Endothelial cell of umbilical vein (primary cell): ENCODE data around the gene PRPSAP1. TPM values are rescaled to one million over a fixed set of nuclear protein-coding genes. Genes with fewer than 3 reads are reported as not detected.

ENCODE experiments used
- BruUV-seq: library from RNA; stranded (reverse); fragments of 400-500 nt; replicated peaks from 2 replicates; lab custom pipeline; 2021; lab: Mats Ljungman, UMichigan
- CTCF ChIA-PET: fragments of 300-600, 350-600 bp; sonication (Branson Sonifier 250); formaldehyde crosslinking; loops from one replicate; lab custom pipeline; 2021; ENCODE audit warnings: antibody characterized with exemption, inconsistent platforms; lab: Charles Lee
- POLR2A ChIA-PET: fragments of 300-600, 350-600 bp; sonication (Branson Sonifier 250); formaldehyde crosslinking; loops from one replicate; lab custom pipeline; 2021; ENCODE audit warnings: antibody characterized with exemption, inconsistent platforms; lab: Charles Lee
- DNase-seq: peaks from one replicate; pipeline ENCODE4 v3.0.0-alpha.2; 2011; ENCODE audit warnings: low read depth, low spot score
- FAIRE-seq: peaks from 2 replicates; lab custom pipeline; 2011; peaks lifted over from hg19 to GRCh38; lab: Jason Lieb, UNC
- H2AFZ ChIP-seq: 2 replicates; pipeline ENCODE4 v1.6.0; 2012; ENCODE audit warnings: low read depth, low read length, control low read depth, inconsistent platforms
- H3K27ac ChIP-seq: 2 replicates; pipeline ENCODE4 v1.5.1; 2011; ENCODE audit warnings: low read depth, mild to moderate bottlenecking, control low read depth, low read length, moderate library complexity; ENCODE audit not compliant: insufficient read depth
- H3K27me3 ChIP-seq, 2 experiments: 2 replicates each; pipeline versions ENCODE4 v1.6.0 to v1.6.1; 2011; ENCODE audit warnings: low read length in 2 of 2, mixed read lengths in 1 of 2; ENCODE audit not compliant: control insufficient read depth in 2 of 2, insufficient read depth in 2 of 2
- H3K36me3 ChIP-seq, 2 experiments: 2 replicates in 1 of 2; 3 replicates in 1 of 2; pipeline ENCODE4 v1.5.1; 2011; ENCODE audit warnings: low read length in 2 of 2, mild to moderate bottlenecking in 1 of 2, moderate library complexity in 1 of 2; ENCODE audit not compliant: control insufficient read depth in 2 of 2, insufficient read depth in 2 of 2; ENCODE audit errors: extremely low read depth in 1 of 2
- H3K4me1 ChIP-seq: 3 replicates; pipeline ENCODE4 v1.5.1; 2011; ENCODE audit warnings: mild to moderate bottlenecking, low read length; ENCODE audit not compliant: control insufficient read depth, insufficient read depth; ENCODE audit errors: extremely low read depth
- H3K4me2 ChIP-seq: 2 replicates; pipeline ENCODE4 v1.6.1; 2011; ENCODE audit warnings: low read length, control low read depth, mixed read lengths; ENCODE audit not compliant: insufficient read depth
- H3K4me3 ChIP-seq, 3 experiments: fragments of 200-600 bp in 1 of 3; sonication (generic), shearing (Covaris generic) in 1 of 3; replicated peaks in 1 of 3; 2 replicates each; pipeline ENCODE4 v1.5.1; 2011 to 2016; ENCODE audit warnings: control low read depth in 3 of 3, low read length in 3 of 3, mild to moderate bottlenecking in 2 of 3, inconsistent platforms in 1 of 3, low read depth in 1 of 3, moderate library complexity in 1 of 3; ENCODE audit not compliant: insufficient read depth in 1 of 3
- H3K79me2 ChIP-seq: 2 replicates; pipeline ENCODE4 v1.6.0; 2012; ENCODE audit warnings: low read length, inconsistent platforms; ENCODE audit not compliant: control insufficient read depth, insufficient read depth
- H3K9ac ChIP-seq: replicated peaks from 2 replicates; pipeline ENCODE3; 2011; ENCODE audit warnings: low read length, control low read depth; ENCODE audit not compliant: insufficient read depth; ENCODE audit errors: extremely low read depth
- H3K9me1 ChIP-seq: replicated peaks from 3 replicates; pipeline ENCODE4 v1.6.0; 2011; ENCODE audit warnings: mild to moderate bottlenecking, low read length; ENCODE audit not compliant: control insufficient read depth, insufficient read depth; ENCODE audit errors: extremely low read depth
- H3K9me3 ChIP-seq: replicated peaks from 2 replicates; pipeline ENCODE4 v1.5.1; 2012; ENCODE audit warnings: low read length, inconsistent platforms; ENCODE audit not compliant: control insufficient read depth, insufficient read depth
- H4K20me1 ChIP-seq: replicated peaks from 2 replicates; pipeline ENCODE3; 2011; ENCODE audit warnings: mild to moderate bottlenecking, low read length; ENCODE audit not compliant: control insufficient read depth, insufficient read depth; ENCODE audit errors: extremely low read depth
- CTCF ChIP-seq, 2 donors: IDR thresholded peaks; 1 replicate in 1 of 2; 2 replicates in 1 of 2; pipeline ENCODE4 v1.5.1; 2011; ENCODE audit warnings: low read length in 2 of 2, mild to moderate bottlenecking in 2 of 2, moderate library complexity in 2 of 2, control low read depth in 1 of 2, inconsistent platforms in 1 of 2, low read depth in 1 of 2; ENCODE audit not compliant: insufficient read depth in 1 of 2; ENCODE audit errors: extremely low read depth in 1 of 2
- EZH2 ChIP-seq: IDR thresholded peaks from 2 replicates; pipeline ENCODE4 v1.6.1; 2012; ENCODE audit warnings: borderline replicate concordance, low read depth, mild to moderate bottlenecking, moderate library complexity, low read length, inconsistent platforms; ENCODE audit not compliant: severe bottlenecking
- FOS ChIP-seq: IDR thresholded peaks from 2 replicates; pipeline ENCODE4 v1.6.1; 2011; ENCODE audit warnings: mild to moderate bottlenecking, low read length, moderate library complexity, borderline replicate concordance; ENCODE audit not compliant: insufficient read depth
- GATA2 ChIP-seq: IDR thresholded peaks from 2 replicates; pipeline ENCODE4 v1.7.0; 2011; ENCODE audit warnings: low read depth, mild to moderate bottlenecking, moderate library complexity, mixed read lengths, low read length; ENCODE audit not compliant: insufficient read length, insufficient read depth
- JUN ChIP-seq: IDR thresholded peaks from 2 replicates; pipeline ENCODE4 v1.6.1; 2011; ENCODE audit warnings: borderline replicate concordance, low read depth; ENCODE audit not compliant: insufficient read length, insufficient read depth
- MAX ChIP-seq: IDR thresholded peaks from 2 replicates; pipeline ENCODE4 v1.6.1; 2011; ENCODE audit not compliant: insufficient read depth, insufficient read length
- MYC ChIP-seq: IDR thresholded peaks from one replicate; pipeline ENCODE4 v1.6.1; 2011; ENCODE audit warnings: mild to moderate bottlenecking, low read depth, low read length
- POLR2A ChIP-seq: IDR thresholded peaks from 2 replicates; pipeline ENCODE4 v1.6.1; 2012; ENCODE audit warnings: low read depth, mild to moderate bottlenecking, control low read depth, low read length
- POLR2AphosphoS5 ChIP-seq: IDR thresholded peaks from 2 replicates; pipeline ENCODE4 v1.6.1; 2012; ENCODE audit warnings: low read depth, mild to moderate bottlenecking, control low read depth, low read length, moderate library complexity; ENCODE audit not compliant: insufficient read depth
- dilution Hi-C: fragments of 300-500 bp; cut with MboI; formaldehyde crosslinking; loops from one replicate; pipeline ENCODE4 v1.15.0; 2019; ENCODE audit warnings: low sequenced_read_pairs; ENCODE audit not compliant: extremely low pct_ligation_motif_present
- intact Hi-C: fragments of 100-400 bp; cut with micrococcal nuclease; formaldehyde crosslinking; loops from one replicate; pipeline ENCODE4 v1.10.0; 2022
- polyA plus RNA-seq, 4 experiments: library from polyadenylated mRNA; depleted of rRNA in 3 of 4; stranded (reverse) in 3 of 4; unstranded in 1 of 4; fragments of >200 nt; gene quantifications; 2 replicates each; pipeline versions ENCODE4 v1.2.1 to v1.2.3, GENCODE V29; 2011 to 2012; ENCODE audit warnings: missing spikeins in 1 of 4
- total RNA-seq: library from RNA; stranded (reverse); gene quantifications from 2 replicates; pipeline ENCODE4 v1.2.3, GENCODE V29; 2021

Gene PRPSAP1
- total and polyA plus RNA-seq, 2 donors (not counting 3 experiments of a cell fraction or from before 2014, with no cell fraction given), result 90.2 to 123 TPM

GRCh38 chr17:76293106-76293505 is 60.6 kb downstream of the PRPSAP1 start:
- no peak overlapping the region for H2AFZ ChIP-seq
- H3K79me2 ChIP-seq, result no peaks in the 10 kb centered on the region
- H3K27ac ChIP-seq, result no peak overlapping the region
- POLR2A ChIA-PET, result no interaction called here
- no peak overlapping the region for H3K4me2 ChIP-seq
- DNase-seq, result no peak
- no peaks in the 10 kb centered on the region for H3K9me1 ChIP-seq
- intact Hi-C loops, result no loop called here
- H4K20me1 ChIP-seq, result no peaks in the 10 kb centered on the region
- H3K27me3 ChIP-seq, result no peaks in the 10 kb centered on the region
- H3K4me1 ChIP-seq, result peaks cover 4% of the 10 kb centered on the region
- H3K36me3 ChIP-seq, result peaks cover 0 to 3% of the 10 kb centered on the region in 2 experiments
- no peaks in the 10 kb centered on the region for H3K9me3 ChIP-seq
- no peak overlapping the region for H3K4me3 ChIP-seq
- CTCF ChIA-PET, result interaction anchor here (2.0 kb wide), 1 partner anchor 111 kb away, joined by 4 read pairs; no protein-coding TSS in a partner anchor
- TF ChIP-seq EZH2 (no peak), MAX (no peak), JUN (no peak), POLR2AphosphoS5 (no peak), FOS (no peak), GATA2 (no peak), POLR2A (no peak), MYC (no peak), CTCF (IDR thresholded peaks at IDR 0.05; ENCODE audit: extremely low read depth in 1 of 2, insufficient read depth in 1 of 2, low read depth in 1 of 2, low read length in 2 of 2) (no peak)
- dilution Hi-C loops, result no loop called here
- no peak for FAIRE-seq
- no peak overlapping the region for H3K9ac ChIP-seq
- BruUV-seq, result no TSS peak
